AG09319 (cell line): Measurements from ENCODE around the gene BHLHA15.

Source experiments
- DNase-seq: peaks from one replicate; pipeline ENCODE4 v3.0.0-alpha.2; 2010; ENCODE audit warnings: low read depth; ENCODE audit errors: extremely low read depth
- TF ChIP-seq, protein P1 (sequence below): IDR thresholded peaks from 2 replicates; pipeline ENCODE4 v1.5.1; 2011; ENCODE audit warnings: low read depth, mild to moderate bottlenecking, inconsistent platforms, low read length, moderate library complexity

Gene BHLHA15

DNA sequence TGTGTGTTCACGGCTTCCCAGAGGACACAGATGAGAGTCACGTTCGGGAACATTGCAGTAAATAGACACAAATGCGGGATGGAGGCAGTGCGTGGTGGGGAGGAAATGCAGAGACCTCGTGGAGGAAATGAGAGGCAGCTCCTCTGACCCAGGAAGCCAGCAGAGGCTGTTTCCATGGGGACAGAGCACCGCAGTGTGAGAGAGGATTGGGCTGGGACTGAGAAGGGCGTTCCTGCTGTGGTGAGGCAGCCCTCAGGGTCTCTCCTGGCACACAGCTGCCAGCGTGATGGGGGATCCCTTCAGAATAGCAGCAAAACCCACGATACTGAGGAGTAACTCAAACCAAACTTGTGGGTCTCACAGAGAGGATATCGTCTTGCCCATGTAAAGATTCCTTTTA, 21.7 kb upstream of the BHLHA15 start:
- TF ChIP-seq, protein P1, sequence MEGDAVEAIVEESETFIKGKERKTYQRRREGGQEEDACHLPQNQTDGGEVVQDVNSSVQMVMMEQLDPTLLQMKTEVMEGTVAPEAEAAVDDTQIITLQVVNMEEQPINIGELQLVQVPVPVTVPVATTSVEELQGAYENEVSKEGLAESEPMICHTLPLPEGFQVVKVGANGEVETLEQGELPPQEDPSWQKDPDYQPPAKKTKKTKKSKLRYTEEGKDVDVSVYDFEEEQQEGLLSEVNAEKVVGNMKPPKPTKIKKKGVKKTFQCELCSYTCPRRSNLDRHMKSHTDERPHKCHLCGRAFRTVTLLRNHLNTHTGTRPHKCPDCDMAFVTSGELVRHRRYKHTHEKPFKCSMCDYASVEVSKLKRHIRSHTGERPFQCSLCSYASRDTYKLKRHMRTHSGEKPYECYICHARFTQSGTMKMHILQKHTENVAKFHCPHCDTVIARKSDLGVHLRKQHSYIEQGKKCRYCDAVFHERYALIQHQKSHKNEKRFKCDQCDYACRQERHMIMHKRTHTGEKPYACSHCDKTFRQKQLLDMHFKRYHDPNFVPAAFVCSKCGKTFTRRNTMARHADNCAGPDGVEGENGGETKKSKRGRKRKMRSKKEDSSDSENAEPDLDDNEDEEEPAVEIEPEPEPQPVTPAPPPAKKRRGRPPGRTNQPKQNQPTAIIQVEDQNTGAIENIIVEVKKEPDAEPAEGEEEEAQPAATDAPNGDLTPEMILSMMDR = no peak
- no peak for DNase-seq

DNA sequence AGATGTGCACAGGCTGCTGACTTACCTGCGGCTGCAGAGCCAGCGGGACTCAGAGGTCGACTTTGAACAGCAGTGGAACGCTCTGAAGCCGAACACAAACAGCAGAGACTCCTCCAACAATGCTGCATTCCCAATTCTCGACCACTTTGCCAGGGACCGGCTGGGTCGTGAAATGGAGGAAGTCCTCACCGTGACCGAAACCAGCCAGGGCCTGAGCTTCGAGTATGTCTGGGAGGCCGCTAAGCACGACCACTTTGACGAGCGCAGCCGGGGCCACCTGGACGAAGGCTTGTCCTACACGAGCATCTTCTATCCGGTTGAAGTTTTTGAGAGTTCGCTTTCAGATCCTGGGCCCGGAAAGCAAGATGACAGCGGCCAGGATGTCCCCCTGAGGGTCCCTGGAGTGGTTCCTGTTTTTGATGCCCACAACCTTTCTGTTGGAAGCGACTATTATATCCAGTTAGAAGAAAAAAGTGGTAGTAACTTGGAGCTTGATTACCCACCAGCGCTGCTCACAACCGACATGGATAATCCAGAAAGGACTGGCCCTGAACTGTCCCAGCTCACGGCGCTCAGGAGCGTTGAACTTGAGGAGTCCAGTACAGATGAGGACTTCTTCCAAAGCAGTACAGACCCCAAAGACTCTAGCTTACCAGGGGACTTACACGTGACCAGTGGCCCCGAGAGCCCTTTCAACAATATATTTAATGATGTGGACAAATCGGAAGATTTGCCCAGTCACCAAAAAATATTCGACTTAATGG, 19.4 kb upstream of the BHLHA15 start:
- DNase-seq = no peak
- TF ChIP-seq, protein P1 = no peak

DNA sequence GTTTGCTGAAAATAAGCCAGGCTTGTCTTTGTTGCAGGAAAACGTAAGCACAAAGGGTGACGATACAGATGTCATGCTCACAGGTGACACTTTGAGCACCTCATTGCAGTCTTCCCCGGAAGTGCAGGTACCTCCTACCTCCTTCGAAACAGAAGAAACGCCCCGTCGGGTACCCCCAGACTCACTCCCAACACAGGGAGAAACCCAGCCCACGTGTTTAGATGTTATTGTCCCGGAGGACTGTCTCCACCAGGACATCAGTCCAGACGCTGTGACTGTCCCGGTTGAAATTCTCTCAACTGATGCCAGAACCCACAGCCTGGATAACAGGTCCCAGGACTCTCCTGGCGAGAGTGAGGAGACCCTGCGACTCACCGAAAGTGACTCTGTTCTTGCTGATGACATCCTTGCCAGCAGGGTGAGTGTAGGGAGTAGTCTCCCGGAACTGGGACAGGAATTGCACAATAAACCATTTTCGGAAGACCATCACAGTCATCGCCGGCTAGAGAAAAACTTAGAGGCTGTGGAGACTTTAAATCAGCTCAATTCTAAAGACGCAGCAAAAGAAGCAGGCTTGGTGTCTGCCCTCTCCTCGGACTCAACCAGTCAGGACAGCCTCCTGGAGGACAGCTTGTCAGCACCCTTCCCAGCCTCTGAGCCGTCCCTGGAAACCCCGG, 18.3 kb upstream of the BHLHA15 start:
- no peak for DNase-seq
- TF ChIP-seq, protein P1 = no peak

DNA sequence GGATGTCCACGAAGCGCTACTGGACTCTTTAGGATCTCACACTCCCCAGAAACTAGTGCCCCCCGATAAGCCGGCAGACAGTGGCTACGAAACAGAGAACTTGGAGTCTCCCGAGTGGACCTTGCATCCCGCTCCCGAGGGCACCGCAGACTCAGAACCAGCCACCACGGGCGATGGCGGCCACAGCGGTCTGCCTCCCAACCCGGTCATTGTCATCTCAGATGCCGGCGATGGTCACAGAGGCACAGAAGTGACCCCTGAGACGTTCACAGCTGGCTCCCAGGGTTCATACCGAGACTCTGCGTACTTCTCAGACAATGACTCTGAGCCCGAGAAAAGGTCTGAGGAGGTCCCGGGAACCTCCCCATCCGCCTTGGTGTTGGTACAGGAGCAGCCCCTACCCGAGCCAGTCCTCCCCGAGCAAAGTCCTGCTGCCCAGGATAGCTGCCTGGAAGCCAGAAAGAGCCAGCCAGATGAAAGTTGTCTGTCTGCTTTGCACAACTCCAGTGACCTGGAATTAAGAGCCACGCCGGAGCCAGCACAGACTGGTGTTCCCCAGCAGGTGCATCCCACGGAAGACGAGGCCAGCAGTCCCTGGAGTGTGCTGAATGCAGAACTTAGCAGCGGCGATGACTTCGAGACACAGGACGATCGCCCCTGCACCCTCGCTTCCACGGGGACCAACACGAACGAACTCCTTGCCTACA, 17.6 kb upstream of the BHLHA15 start:
- TF ChIP-seq, protein P1 = no peak
- no peak for DNase-seq

DNA sequence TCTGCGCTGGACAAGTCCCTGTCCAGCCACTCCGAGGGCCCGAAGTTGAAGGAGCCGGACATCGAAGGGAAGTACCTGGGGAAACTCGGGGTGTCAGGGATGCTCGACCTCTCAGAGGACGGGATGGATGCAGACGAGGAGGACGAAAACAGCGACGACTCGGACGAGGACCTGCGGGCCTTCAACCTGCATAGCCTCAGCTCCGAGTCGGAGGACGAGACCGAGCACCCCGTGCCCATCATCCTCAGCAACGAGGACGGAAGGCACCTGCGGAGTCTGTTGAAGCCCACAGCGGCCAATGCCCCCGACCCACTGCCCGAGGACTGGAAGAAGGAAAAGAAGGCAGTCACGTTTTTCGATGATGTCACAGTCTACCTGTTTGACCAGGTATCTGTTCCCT, 17.1 kb upstream of the BHLHA15 start:
- TF ChIP-seq, protein P1 = no peak
- no peak for DNase-seq

DNA sequence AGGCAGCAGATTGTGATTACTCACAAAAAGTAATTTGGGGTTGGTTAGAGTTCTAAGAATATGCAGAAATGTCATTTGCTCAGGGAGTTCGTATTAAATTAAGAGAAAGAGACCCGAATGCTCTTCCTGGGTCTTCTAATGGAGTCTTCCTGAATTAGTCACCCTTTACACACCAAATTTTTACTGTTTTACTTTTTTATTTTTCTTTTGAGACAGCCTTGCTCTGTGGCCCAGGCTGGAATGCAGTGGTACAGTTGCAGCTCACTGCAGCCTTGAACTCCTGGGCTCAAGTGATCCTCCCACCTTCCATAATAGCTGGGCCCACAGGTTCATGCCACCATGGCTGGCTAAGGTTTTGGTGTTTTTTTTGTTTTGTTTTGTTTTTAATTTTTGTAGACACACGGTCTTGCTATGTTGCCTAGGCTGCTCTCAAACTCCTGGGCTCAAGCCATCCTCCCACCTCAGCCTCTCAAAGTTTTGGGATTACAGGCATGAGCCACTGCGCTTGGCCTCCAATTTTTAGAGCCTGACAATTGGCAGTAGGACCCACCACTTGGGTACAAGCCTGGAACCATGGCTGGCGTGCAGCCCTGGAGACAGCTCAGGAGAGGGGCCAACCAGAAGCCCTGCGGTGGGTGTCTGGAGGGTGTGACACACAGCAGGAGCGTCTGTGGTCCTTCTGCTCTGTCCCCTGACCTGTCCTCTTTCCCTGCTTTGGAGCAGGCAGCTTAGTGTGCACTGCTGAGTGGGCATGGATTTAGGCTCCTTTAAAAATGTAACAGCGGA, 16.4 kb upstream of the BHLHA15 start:
- TF ChIP-seq, protein P1 = no peak
- DNase-seq = no peak
